ENCODE data around the gene SPTAN1.

The SPTAN1 gene

DNA sequence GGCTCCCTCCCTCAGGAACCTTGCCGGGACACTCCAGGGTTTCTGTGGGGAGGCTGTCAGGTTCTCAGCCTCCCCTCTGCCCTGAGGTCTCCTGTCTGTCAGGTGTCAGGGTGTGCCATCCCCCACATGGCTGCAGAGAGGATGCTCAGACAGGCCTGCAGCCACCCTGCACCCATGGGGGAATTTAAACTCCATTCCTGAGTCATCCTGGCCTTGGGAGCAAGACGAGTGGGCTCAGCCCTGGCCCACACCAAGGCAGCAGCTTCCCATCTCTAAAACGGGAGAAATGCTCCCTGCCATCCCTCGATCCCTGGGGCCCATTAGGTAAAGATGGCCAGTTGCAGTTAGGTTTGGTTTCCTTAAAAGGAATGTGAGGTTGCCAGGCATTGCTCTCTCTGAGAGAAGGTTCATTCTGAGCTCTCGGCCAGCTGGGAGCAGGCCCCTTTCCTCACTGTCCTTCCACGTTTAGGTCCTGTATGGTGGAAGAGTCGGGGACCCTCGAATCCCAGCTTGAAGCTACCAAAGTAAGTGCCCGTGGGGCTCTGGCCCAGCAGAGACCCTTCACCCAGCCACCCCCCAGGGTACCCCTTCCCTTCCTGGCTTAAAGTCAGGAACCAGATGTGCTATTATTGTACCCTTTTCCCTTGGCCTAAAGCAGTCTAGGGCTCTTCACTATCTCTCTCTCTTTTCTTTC is 77.6 kb downstream of the SPTAN1 start:
- no peak overlapping the region for H3K4me3 ChIP-seq (replicated peaks in 1 of 2; ENCODE audit: low read depth in 2 of 2, low read length in 2 of 2)
- no peak for DNase-seq (ENCODE audit: low read depth in 2 of 2)
- TF ChIP-seq CTCF (IDR thresholded peaks at IDR 0.05; ENCODE audit: low read depth, low read length) = no peak

- no peak for TF ChIP-seq CTCF (IDR thresholded peaks at IDR 0.05; ENCODE audit: low read depth, low read length)
- no peak for DNase-seq (ENCODE audit: low read depth in 2 of 2)
- H3K4me3 ChIP-seq (replicated peaks in 1 of 2; ENCODE audit: low read depth in 2 of 2, low read length in 2 of 2) = no peak overlapping the region
Observed at GRCh38 chr9:128631636-128632035, 79.2 kb downstream of the SPTAN1 start.

DNA sequence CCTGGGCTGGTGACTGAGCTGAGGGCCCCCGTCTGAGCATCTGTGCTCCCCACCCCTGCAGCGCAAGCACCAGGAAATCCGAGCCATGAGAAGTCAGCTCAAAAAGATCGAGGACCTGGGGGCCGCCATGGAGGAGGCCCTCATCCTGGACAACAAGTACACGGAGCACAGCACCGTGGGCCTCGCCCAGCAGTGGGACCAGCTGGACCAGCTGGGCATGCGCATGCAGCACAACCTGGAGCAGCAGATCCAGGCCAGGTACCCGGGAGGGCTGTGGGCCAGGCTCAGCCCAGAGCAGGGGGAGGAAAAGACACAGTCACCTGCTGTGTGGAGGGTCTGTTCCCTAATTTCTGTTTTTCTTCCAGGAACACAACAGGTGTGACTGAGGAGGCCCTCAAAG is 79.7 kb downstream of the SPTAN1 start:
- no peak overlapping the region for H3K4me3 ChIP-seq (replicated peaks in 1 of 2; ENCODE audit: low read depth in 2 of 2, low read length in 2 of 2)
- no peak for DNase-seq (ENCODE audit: low read depth in 2 of 2)
- TF ChIP-seq CTCF (IDR thresholded peaks at IDR 0.05; ENCODE audit: low read depth, low read length) = no peak

GRCh38 chr9:128632486-128632885 is 80.1 kb downstream of the SPTAN1 start:
- no peak overlapping the region for H3K4me3 ChIP-seq (replicated peaks in 1 of 2; ENCODE audit: low read depth in 2 of 2, low read length in 2 of 2)
- TF ChIP-seq CTCF (IDR thresholded peaks at IDR 0.05; ENCODE audit: low read depth, low read length) = no peak
- DNase-seq (ENCODE audit: low read depth in 2 of 2) = no peak

- H3K4me3 ChIP-seq (replicated peaks in 1 of 2; ENCODE audit: low read depth in 2 of 2, low read length in 2 of 2) = no peak overlapping the region
- TF ChIP-seq CTCF (IDR thresholded peaks at IDR 0.05; ENCODE audit: low read depth, low read length) = no peak
- no peak for DNase-seq (ENCODE audit: low read depth in 2 of 2)
Observed at GRCh38 chr9:128633057-128633456, 80.7 kb downstream of the SPTAN1 start.

DNA sequence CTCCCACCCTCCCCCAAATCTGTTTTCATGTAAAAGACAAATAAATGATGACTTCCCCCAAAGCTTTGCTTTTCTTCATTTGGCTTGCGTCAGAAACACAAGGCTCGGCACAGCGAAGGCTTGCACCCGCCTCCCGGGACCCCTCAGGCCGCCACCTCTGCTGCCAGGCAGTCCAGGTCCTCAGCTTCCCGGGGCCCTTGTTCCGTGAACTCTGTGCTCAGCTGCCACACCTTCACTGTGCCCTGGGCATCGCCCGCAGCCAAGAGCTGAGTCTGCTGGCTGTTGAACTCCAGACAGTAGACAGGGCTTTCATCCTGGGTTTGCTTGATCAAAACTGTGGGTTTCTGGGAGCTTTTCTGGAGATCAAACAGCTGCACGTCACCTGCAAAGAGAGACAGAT is 81.2 kb downstream of the SPTAN1 start:
- no peak overlapping the region for H3K4me3 ChIP-seq (replicated peaks in 1 of 2; ENCODE audit: low read depth in 2 of 2, low read length in 2 of 2)
- TF ChIP-seq CTCF (IDR thresholded peaks at IDR 0.05; ENCODE audit: low read depth, low read length) = no peak
- no peak for DNase-seq (ENCODE audit: low read depth in 2 of 2)

DNA sequence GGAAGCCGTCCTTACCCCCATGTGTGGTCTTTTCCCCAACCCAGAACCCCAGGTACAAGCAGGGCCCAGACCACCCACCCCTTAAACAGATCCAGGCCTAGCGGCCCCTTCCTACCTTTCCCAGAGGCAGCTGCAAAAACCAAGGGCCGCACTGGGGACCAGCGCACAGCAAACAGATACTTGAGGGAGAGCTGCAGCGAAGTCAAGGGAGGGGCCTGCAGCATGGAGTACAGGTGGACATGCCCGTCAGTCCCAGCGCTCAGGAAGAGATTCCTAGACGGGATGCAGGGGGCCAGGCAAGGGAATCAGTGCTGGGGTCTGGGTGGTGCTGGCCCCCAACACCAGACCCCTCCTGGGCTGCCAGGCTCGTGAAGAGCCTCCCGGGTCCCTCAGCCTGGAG is 81.7 kb downstream of the SPTAN1 start:
- no peak for TF ChIP-seq CTCF (IDR thresholded peaks at IDR 0.05; ENCODE audit: low read depth, low read length)
- DNase-seq (ENCODE audit: low read depth in 2 of 2) = no peak
- H3K4me3 ChIP-seq (replicated peaks in 1 of 2; ENCODE audit: low read depth in 2 of 2, low read length in 2 of 2) = no peak overlapping the region

Measured in cardiac fibroblast (primary cell).